K562 (cell line): ENCODE results near the gene SIRT2. TPM values are rescaled to one million over a fixed set of nuclear protein-coding genes. Genes with fewer than 3 reads are reported as not detected.

Experiments used
- BCL6 ChIP-seq: fragments of 250-450 bp; sonication (Bioruptor Pico); IDR thresholded peaks from 2 replicates; pipeline ENCODE4 v1.4.0; 2020
- BRD4 ChIP-seq: fragments of 200-600 bp; sonication (generic); IDR thresholded peaks from 2 replicates; pipeline ENCODE4 v1.6.1; 2017; ENCODE audit warnings: inconsistent platforms
- FOXA3 ChIP-seq, 2 experiments: fragments of 450-650 bp in 1 of 2; sonication (generic) in 1 of 2; formaldehyde crosslinking; IDR thresholded peaks in 1 of 2; conservative IDR thresholded peaks in 1 of 2; 2 replicates each; pipeline versions ENCODE4 v1.4.0 to v1.8.0; 2020 to 2022; ENCODE audit warnings: mild to moderate bottlenecking in 2 of 2, missing genetic modification reagents in 1 of 2
- FOXJ2 ChIP-seq: fragments of 200-800 bp; sonication (Bioruptor generic); IDR thresholded peaks from 2 replicates; pipeline ENCODE4 v1.6.1; 2016; ENCODE audit warnings: missing genetic modification characterization, missing compliant biosample characterization
- GABPB1 ChIP-seq: sonication (generic); formaldehyde crosslinking; IDR thresholded peaks from 2 replicates; pipeline ENCODE4 v1.8.0; 2022; ENCODE audit warnings: mild to moderate bottlenecking, missing genetic modification reagents
- HNRNPL ChIP-seq: fragments of 200-400 bp; formaldehyde crosslinking; IDR thresholded peaks from 2 replicates; pipeline ENCODE4 v1.6.1; 2017; ENCODE audit warnings: low read depth, mild to moderate bottlenecking, low read length
- KDM2B ChIP-seq: fragments of 250-450 bp; sonication (Bioruptor Pico); IDR thresholded peaks from 2 replicates; pipeline ENCODE4 v1.8.0; 2021; ENCODE audit warnings: mild to moderate bottlenecking, moderate library complexity
- KHSRP ChIP-seq: fragments of 450-650 bp; IDR thresholded peaks from 2 replicates; pipeline ENCODE4 v1.6.1; 2017
- MTA2 ChIP-seq: fragments of 450-650 bp; IDR thresholded peaks from 2 replicates; pipeline ENCODE4 v1.6.1; 2016; ENCODE audit warnings: low read depth
- NRF1 ChIP-seq, 2 experiments: fragments of 450-650 bp; IDR thresholded peaks in 1 of 2; conservative IDR thresholded peaks in 1 of 2; 2 replicates each; pipeline ENCODE4 v1.6.1; 2014; ENCODE audit warnings: mild to moderate bottlenecking in 2 of 2
- PML ChIP-seq: IDR thresholded peaks from 2 replicates; pipeline ENCODE4 v1.6.1; 2012; ENCODE audit warnings: low read length, inconsistent platforms
- RNF2 ChIP-seq: sonication (generic); IDR thresholded peaks from 2 replicates; pipeline ENCODE4 v1.6.1; 2016
- SMARCA4 ChIP-seq: fragments of 450-650 bp; IDR thresholded peaks from 2 replicates; pipeline ENCODE4 v1.6.1; 2016
- SMARCB1 ChIP-seq: IDR thresholded peaks from 2 replicates; pipeline ENCODE4 v1.6.1; 2011; ENCODE audit warnings: improper control_type of control experiment, low read depth; ENCODE audit not compliant: insufficient read length
- SNRNP70 ChIP-seq: fragments of 200-400 bp; formaldehyde crosslinking; optimal IDR thresholded peaks from 2 replicates; pipeline ENCODE3; 2017; ENCODE audit warnings: low read depth, low read length
- STAT5A ChIP-seq: IDR thresholded peaks from 2 replicates; pipeline ENCODE4 v1.6.1; 2012; ENCODE audit warnings: low read length, inconsistent platforms, borderline replicate concordance
- ZNF347 ChIP-seq: fragments of 450-650 bp; formaldehyde crosslinking; IDR thresholded peaks from 2 replicates; pipeline ENCODE4 v1.4.0; 2020; ENCODE audit warnings: low read depth, mild to moderate bottlenecking, moderate library complexity
- ZZZ3 ChIP-seq: fragments of 450-650 bp; IDR thresholded peaks from 2 replicates; pipeline ENCODE4 v1.6.1; 2016; ENCODE audit warnings: antibody characterized with exemption, mild to moderate bottlenecking, moderate library complexity
- polyA plus RNA-seq, 8 experiments: library from polyadenylated mRNA; depleted of rRNA in 4 of 8; stranded (reverse) in 5 of 8; unstranded in 3 of 8; fragments of >200 nt; fragmentation: Nextera tagmentation in 2 of 8; fragmentation: Illumina TruSeq in 1 of 8; extraction: Ambion mirVana in 2 of 8; extraction: Trizol in 1 of 8; gene quantifications; 2 replicates each; pipeline versions ENCODE4 v1.2.1 to v1.2.3, GENCODE V29; 2011 to 2014; ENCODE audit warnings: inconsistent platforms in 1 of 8, missing spikeins in 1 of 8
- total RNA-seq, 7 experiments: library from RNA; depleted of rRNA in 6 of 7; stranded (reverse); fragments of >200 nt in 6 of 7; fragmentation: Illumina TruSeq in 2 of 7; extraction: Trizol in 2 of 7; gene quantifications; 2 replicates each; pipeline versions ENCODE4 v1.2.1 to v1.2.3, GENCODE V29; 2011 to 2021; ENCODE audit warnings: low replicate concordance in 1 of 7
- TF ChIP-seq, protein P1 (sequence below): conservative IDR thresholded peaks from 2 replicates; pipeline ENCODE4 v1.6.1; 2011; ENCODE audit warnings: low read depth, mild to moderate bottlenecking, low read length; ENCODE audit not compliant: control insufficient read depth
- TF ChIP-seq, protein P2 (sequence below): fragments of 450-650 bp; conservative IDR thresholded peaks from 2 replicates; pipeline ENCODE4 v1.6.1; 2016; ENCODE audit warnings: missing genetic modification characterization, low read depth, mild to moderate bottlenecking, missing compliant biosample characterization, moderate library complexity
- TF ChIP-seq, protein P3 (sequence below): fragments of 450-650 bp; formaldehyde crosslinking; IDR thresholded peaks from 2 replicates; pipeline ENCODE4 v1.4.0; 2020; ENCODE audit warnings: mild to moderate bottlenecking
- TF ChIP-seq, protein P4 (sequence below): sonication (generic); formaldehyde crosslinking; IDR thresholded peaks from 2 replicates; pipeline ENCODE4 v1.8.0; 2022; ENCODE audit warnings: mild to moderate bottlenecking, low read depth, missing genetic modification reagents

SIRT2 gene
- total and polyA plus RNA-seq, 9 of the 15 experiments (the other 6 are each of a cell fraction or from before 2014, with no cell fraction given): 2.3 to 35.2 (median 22.9) TPM

DNA sequence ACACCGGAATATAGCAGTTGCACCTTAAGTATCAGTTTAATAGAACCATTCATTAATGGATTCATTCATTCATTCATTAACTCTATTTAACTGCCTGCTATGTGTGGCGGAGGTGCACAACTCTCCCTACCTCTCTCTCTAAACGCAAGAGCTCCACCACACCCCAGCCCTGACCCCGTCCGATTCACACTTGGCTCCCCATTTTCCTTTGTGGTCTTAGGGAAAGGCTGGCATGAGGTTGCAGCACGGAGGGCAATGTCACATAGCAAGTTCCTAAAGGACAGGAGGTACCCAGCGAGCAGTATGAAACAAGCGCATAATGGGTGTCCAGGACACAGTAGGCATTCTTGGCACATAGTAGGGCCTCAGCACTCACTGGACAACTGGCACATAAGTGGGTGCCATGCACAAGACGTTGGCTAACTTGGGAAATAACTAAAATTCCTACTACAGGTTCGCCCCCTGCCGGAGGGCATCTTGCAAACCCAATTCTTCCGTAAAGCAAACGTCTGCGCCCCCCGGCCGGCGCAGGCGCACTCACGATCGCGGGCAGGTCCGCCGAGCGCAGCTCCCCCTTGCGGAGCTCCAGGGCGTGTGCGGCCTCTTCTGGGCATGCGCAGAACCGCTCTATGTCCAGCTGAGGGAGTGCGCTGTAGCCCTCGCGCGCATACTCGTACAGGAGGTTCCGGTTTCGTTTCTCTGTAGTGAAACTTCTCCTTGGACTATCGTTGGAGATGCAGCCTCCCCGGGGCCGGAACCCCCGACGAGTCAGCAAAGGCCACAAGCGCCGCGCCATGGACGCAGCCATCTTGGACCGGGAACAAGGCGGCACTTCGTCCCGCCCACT, 30.7 kb upstream of the SIRT2 start, which contains the start of gene SARS2 (continued):
- TF ChIP-seq HNRNPL (peak; percentile 86), BCL6 (CRISPR knock-in tag) (0 out of 2 replicates have a peak, but pooled peaks have one; percentile 25), SNRNP70 (no peak), FOXA3 (CRISPR knock-in tag; conservative IDR thresholded peaks at IDR 0.05 in 1 of 2, IDR thresholded peaks at IDR 0.05 in 1 of 2) (no peak), ZZZ3 (0 out of 2 replicates have a peak, but pooled peaks have one; percentile 25), MTA2 (no peak; the same call in 1 of the 2 replicates), PML (no peak; the same call in 1 of the 2 replicates), KDM2B (CRISPR knock-in tag) (0 out of 2 replicates have a peak, but pooled peaks have one; percentile 21), BRD4 (no peak), STAT5A (0 out of 2 replicates have a peak, but pooled peaks have one; percentile 30), SMARCB1 (no peak), SMARCA4 (no peak), FOXJ2 (tag) (no peak), ZNF347 (no peak), RNF2 (no peak), GABPB1 (CRISPR knock-in tag) (peak; percentile 82; the same call in 1 of the 2 replicates), NRF1 (conservative IDR thresholded peaks at IDR 0.05 in 1 of 2, IDR thresholded peaks at IDR 0.05 in 1 of 2) (peak; percentile 97 to 98), KHSRP (no peak)
- TF ChIP-seq, protein P1, sequence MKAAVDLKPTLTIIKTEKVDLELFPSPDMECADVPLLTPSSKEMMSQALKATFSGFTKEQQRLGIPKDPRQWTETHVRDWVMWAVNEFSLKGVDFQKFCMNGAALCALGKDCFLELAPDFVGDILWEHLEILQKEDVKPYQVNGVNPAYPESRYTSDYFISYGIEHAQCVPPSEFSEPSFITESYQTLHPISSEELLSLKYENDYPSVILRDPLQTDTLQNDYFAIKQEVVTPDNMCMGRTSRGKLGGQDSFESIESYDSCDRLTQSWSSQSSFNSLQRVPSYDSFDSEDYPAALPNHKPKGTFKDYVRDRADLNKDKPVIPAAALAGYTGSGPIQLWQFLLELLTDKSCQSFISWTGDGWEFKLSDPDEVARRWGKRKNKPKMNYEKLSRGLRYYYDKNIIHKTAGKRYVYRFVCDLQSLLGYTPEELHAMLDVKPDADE: peak; percentile 23; the same call in 1 of the 2 replicates
- TF ChIP-seq, protein P2, sequence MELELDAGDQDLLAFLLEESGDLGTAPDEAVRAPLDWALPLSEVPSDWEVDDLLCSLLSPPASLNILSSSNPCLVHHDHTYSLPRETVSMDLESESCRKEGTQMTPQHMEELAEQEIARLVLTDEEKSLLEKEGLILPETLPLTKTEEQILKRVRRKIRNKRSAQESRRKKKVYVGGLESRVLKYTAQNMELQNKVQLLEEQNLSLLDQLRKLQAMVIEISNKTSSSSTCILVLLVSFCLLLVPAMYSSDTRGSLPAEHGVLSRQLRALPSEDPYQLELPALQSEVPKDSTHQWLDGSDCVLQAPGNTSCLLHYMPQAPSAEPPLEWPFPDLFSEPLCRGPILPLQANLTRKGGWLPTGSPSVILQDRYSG: no peak
- TF ChIP-seq, protein P3, sequence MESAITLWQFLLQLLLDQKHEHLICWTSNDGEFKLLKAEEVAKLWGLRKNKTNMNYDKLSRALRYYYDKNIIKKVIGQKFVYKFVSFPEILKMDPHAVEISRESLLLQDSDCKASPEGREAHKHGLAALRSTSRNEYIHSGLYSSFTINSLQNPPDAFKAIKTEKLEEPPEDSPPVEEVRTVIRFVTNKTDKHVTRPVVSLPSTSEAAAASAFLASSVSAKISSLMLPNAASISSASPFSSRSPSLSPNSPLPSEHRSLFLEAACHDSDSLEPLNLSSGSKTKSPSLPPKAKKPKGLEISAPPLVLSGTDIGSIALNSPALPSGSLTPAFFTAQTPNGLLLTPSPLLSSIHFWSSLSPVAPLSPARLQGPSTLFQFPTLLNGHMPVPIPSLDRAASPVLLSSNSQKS (CRISPR knock-in tag): no peak
- TF ChIP-seq, protein P4, sequence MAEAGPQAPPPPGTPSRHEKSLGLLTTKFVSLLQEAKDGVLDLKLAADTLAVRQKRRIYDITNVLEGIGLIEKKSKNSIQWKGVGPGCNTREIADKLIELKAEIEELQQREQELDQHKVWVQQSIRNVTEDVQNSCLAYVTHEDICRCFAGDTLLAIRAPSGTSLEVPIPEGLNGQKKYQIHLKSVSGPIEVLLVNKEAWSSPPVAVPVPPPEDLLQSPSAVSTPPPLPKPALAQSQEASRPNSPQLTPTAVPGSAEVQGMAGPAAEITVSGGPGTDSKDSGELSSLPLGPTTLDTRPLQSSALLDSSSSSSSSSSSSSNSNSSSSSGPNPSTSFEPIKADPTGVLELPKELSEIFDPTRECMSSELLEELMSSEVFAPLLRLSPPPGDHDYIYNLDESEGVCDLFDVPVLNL (CRISPR knock-in tag): no peak
